H1 (cell line): ENCODE measurements around the gene TOM1. TPM values are rescaled to one million over a fixed set of nuclear protein-coding genes. Genes with fewer than 3 reads are reported as not detected.

Source experiments
- CHD1 ChIP-seq: IDR thresholded peaks from 2 replicates; pipeline ENCODE4 v1.6.1; 2012; ENCODE audit warnings: low read depth, low read length, improper control_type of control experiment
- CHD2 ChIP-seq: IDR thresholded peaks from 2 replicates; pipeline ENCODE4 v1.6.1; 2012; ENCODE audit warnings: low read length, improper control_type of control experiment
- NANOG ChIP-seq: IDR thresholded peaks from 2 replicates; pipeline ENCODE4 v1.6.1; 2011; ENCODE audit warnings: low read length, low read depth, mild to moderate bottlenecking, inconsistent platforms; ENCODE audit not compliant: insufficient read depth, poor library complexity, severe bottlenecking
- POU5F1 ChIP-seq: IDR thresholded peaks from 2 replicates; pipeline ENCODE4 v1.6.1; 2011; ENCODE audit warnings: low read depth, mild to moderate bottlenecking, low read length, moderate library complexity
- RNF2 ChIP-seq: fragments of 200-900, 300-1000 bp; sonication (generic); IDR thresholded peaks from 2 replicates; pipeline ENCODE4 v1.7.1; 2016; ENCODE audit warnings: borderline replicate concordance, low read depth, mild to moderate bottlenecking, antibody characterized with exemption, low read length; ENCODE audit not compliant: poor library complexity, severe bottlenecking; ENCODE audit errors: missing control alignments
- SUZ12 ChIP-seq: fragments of 200-600 bp; sonication (generic); IDR thresholded peaks from 2 replicates; pipeline ENCODE4 v1.6.1; 2012; ENCODE audit warnings: mild to moderate bottlenecking, inconsistent platforms, low read length, moderate library complexity, mixed read lengths
- polyA plus RNA-seq, 7 experiments: library from polyadenylated mRNA; depleted of rRNA in 3 of 7; stranded (reverse) in 5 of 7; unstranded in 2 of 7; fragments of >200 nt in 5 of 7; fragments of 200-250 nt in 2 of 7; gene quantifications; 1 replicate in 5 of 7; 2 replicates in 1 of 7; 4 replicates in 1 of 7; pipeline versions ENCODE4 v1.2.1 to v1.2.3, GENCODE V29; 2011 to 2013; ENCODE audit warnings: missing spikeins in 2 of 7, mixed read lengths in 2 of 7
- total RNA-seq: library from RNA; stranded (reverse); fragmentation: NEBNext Ultra II Directional; extraction: Animal tissue kit (Norgen Biotek cat#: 25700); gene quantifications from 2 replicates; pipeline ENCODE4 v1.2.1, GENCODE V29; 2021

Gene TOM1
- total and polyA plus RNA-seq, 2 of the 8 experiments (the other 6 are each of a cell fraction or from before 2014, with no cell fraction given), result 25.1 to 39.2 TPM

DNA sequence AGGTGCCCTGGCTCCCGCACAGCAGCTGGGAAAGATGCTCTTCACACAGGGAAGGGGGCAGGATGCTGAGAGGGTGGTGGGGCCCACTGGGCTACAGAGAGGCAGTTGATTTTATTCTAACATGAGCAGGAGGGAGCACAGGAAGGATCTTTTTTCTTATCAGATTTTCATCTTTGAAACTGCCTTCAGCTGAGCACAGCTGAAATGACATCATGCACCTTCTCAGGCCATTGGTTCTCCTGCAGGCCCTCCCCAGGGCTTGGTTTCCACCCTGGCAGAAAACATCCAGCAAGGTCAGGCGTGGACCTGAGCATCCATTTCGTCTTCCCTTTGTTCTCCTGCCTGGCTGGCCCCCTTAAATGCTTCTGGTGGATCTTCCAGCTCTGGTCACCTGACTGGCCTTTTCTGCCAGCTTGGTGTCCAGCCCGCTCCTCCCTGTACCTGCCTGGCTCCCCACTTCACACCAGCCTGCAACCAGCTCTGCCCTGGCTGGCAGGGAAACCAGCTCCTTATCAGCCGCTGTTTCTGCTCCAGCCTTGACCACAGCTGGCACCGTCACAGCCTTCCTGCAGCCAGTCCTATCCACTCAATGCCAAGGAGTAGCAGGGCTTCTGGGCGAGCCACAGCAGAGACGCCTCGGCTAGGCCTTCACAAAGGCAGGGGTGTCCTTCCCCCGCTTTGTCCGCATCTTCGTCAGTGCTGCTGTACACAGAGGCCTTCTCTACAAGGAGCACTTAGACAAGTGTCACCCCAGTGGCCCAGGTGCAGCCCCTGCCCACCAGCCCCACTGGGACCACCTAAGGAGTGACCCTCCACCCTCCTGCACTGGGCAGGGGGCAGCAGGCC lies 36.5 kb downstream of the TOM1 start (continued):
- TF ChIP-seq CHD2, result no peak
- no peak for TF ChIP-seq NANOG
- no peak for TF ChIP-seq SUZ12
- no peak for TF ChIP-seq RNF2
- TF ChIP-seq CHD1, result no peak
- TF ChIP-seq POU5F1, result no peak
